Kidney epithelial cell (primary cell): ENCODE measurements around the gene RXFP2. TPM values are rescaled to one million over a fixed set of nuclear protein-coding genes. Genes with fewer than 3 reads are reported as not detected.
A peak's percentile ranks its signal among the peaks of the same experiment; 100 is the strongest.

Experiments
- DNase-seq: peaks from one replicate; pipeline ENCODE4 v3.0.0-alpha.2; 2010; ENCODE audit warnings: low read depth
- H3K27me3 ChIP-seq: 2 replicates; pipeline ENCODE4 v1.6.0; 2011; ENCODE audit warnings: low read length; ENCODE audit not compliant: control insufficient read depth, insufficient read depth
- H3K36me3 ChIP-seq: 2 replicates; pipeline ENCODE4 v1.5.1; 2011; ENCODE audit warnings: low read length; ENCODE audit not compliant: control insufficient read depth, insufficient read depth
- H3K4me3 ChIP-seq: 2 replicates; pipeline ENCODE4 v1.5.1; 2011; ENCODE audit warnings: low read depth, mild to moderate bottlenecking, control low read depth, low read length
- CTCF ChIP-seq: IDR thresholded peaks from 2 replicates; pipeline ENCODE4 v1.5.1; 2011; ENCODE audit warnings: mild to moderate bottlenecking, moderate library complexity, low read length, control low read depth, inconsistent platforms; ENCODE audit not compliant: insufficient read depth, poor library complexity, severe bottlenecking
- total RNA-seq: library from RNA; depleted of rRNA; stranded (reverse); fragments of >200 nt; gene quantifications from 2 replicates; pipeline ENCODE4 v1.2.3, GENCODE V29; 2015

RXFP2 gene
- total RNA-seq, 1 donor from 2014 or later = not detected

DNA sequence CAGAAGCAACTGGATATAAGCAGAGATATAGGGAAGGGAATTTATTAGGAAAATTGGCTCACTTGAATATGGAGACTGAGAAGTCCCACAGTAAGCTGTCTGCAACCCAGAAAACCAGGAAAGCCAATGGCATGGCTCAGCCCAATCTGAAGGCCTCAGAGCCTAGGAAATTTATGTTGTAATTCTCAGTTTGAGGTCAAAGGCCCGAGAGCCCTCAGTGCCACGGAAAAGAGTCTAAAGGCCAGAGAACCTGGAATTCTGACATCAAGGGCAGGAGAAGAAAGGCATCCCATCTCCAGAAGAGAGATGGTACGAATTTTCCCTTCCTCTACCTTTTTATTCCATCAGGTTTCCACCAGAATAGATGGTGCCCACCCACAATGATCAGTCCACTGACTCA lies 20.1 kb upstream of the RXFP2 start:
- TF ChIP-seq CTCF = no peak
- Histone ChIP-seq H3K27me3 (no peaks in the 10 kb centered on the region), H3K4me3 (no peak overlapping the region), H3K36me3 (no peaks in the 10 kb centered on the region)
- DNase-seq = no peak

- Histone ChIP-seq H3K27me3 (no peaks in the 10 kb centered on the region), H3K4me3 (no peak overlapping the region), H3K36me3 (no peaks in the 10 kb centered on the region)
- no peak for TF ChIP-seq CTCF
- no peak for DNase-seq
Observed at GRCh38 chr13:31722673-31723072, 16.7 kb upstream of the RXFP2 start.

- TF ChIP-seq CTCF = no peak
- H3K27me3 ChIP-seq = no peaks in the 10 kb centered on the region
- DNase-seq = peak; percentile 31
- H3K4me3 ChIP-seq = no peak overlapping the region
- no peaks in the 10 kb centered on the region for H3K36me3 ChIP-seq
Observed at GRCh38 chr13:31725841-31726240, 13.5 kb upstream of the RXFP2 start.

GRCh38 chr13:31731921-31732320 lies 7.4 kb upstream of the RXFP2 start:
- Histone ChIP-seq H3K36me3 (no peaks in the 10 kb centered on the region), H3K4me3 (no peak overlapping the region), H3K27me3 (no peaks in the 10 kb centered on the region)
- no peak for DNase-seq
- no peak for TF ChIP-seq CTCF

DNA sequence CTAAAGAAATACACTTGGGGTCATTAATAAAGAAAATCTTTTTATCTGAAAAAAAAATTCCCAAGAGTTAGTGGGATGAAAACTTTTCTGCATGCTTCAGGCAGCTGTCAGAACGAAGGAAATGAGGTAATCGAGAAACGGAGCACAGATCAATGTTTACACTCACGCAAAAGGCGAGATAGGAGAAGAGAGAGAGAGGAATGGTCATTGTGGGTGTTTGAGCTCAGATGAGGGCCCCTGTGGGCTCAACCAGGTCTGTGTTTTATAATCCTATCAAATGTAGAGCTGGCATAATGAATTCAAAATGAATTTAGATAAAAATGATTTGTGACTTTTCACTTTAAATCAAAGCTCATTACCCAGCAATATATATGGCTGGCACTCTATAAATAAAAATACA lies 6.3 kb upstream of the RXFP2 start:
- H3K36me3 ChIP-seq = no peaks in the 10 kb centered on the region
- no peaks in the 10 kb centered on the region for H3K27me3 ChIP-seq
- DNase-seq = no peak
- TF ChIP-seq CTCF = no peak
- no peak overlapping the region for H3K4me3 ChIP-seq

DNA sequence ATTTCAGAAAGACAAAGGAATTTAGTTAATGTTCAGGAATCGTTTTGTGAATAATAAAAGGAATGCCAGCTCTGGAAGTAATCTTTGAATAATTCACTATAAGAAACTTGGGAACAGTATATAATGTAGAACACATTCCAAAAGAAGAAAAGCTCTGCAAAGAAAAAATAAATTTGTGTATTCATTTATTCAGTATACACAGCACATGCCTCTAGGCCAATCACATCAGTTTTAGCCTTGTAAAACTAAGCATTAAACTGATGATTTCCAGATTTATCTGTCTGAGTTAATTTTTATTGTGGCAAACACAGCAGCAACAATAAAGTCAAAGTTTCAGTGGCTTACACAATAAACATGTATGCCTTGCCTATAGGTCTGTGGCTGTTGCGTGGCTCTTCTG lies 5.7 kb upstream of the RXFP2 start:
- H3K4me3 ChIP-seq = no peak overlapping the region
- H3K36me3 ChIP-seq = no peaks in the 10 kb centered on the region
- TF ChIP-seq CTCF = no peak
- DNase-seq = no peak
- no peaks in the 10 kb centered on the region for H3K27me3 ChIP-seq
